NCI-H2107 treated with DMSO at 0.1 percent for 48 hours (cell line): ENCODE results near the gene STRA8.

Experiments used
- DNase-seq: peaks from one replicate; lab custom pipeline; 2025; ENCODE audit not compliant: unreplicated experiment; lab: John Stamatoyannopoulos, UW

Gene STRA8

DNA sequence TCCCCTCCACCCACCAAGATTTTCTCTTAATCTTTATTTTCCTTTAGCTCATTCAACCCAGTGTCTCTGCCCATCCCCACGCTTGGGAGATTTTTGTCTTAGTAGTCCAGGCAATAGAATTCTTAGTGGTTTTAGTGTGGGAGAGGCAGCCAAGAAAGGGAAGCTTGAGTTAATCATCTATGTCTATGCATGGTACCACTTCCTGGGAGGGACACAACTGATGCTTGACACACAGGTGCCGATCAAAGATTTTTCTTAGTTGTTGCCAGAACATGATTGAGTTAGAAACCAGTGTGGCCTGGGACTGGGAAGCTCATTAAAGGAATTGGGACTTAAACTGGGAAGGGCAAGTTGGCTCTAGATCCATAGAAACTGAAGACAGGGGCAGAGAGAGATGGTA is 3.1 kb downstream of the STRA8 start:
- no peak for DNase-seq

DNA sequence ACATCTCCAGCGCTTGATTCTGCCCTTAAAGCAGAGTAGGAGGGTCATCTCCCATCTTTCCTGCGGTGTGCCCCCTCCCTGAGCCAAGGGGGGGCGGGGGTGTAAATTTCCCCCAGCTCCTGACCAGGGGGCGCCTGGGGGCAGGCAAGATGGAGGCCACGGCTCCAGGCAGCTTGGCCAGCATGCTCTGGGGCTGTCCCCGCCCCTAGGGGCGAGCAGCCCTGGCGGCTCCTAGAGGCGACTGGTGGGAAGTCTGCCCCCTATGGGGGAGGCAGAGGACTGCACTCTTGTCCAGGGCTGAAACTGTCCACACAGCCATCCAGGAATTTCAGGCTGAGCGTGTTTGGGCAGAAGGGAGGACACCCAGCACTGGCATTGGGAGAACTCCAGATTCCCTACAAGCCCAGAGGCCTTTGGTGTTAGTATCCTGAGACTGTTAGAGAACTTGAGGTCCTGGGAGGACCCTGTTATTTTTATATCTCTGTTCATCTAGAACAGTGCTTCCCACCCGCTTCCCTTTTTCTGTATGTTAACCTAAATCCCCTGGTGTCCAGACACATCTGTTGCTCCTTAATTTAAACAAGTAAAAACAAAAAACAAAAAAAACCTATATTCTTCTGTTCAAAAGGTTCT is 4.6 kb downstream of the STRA8 start:
- no peak for DNase-seq

DNA sequence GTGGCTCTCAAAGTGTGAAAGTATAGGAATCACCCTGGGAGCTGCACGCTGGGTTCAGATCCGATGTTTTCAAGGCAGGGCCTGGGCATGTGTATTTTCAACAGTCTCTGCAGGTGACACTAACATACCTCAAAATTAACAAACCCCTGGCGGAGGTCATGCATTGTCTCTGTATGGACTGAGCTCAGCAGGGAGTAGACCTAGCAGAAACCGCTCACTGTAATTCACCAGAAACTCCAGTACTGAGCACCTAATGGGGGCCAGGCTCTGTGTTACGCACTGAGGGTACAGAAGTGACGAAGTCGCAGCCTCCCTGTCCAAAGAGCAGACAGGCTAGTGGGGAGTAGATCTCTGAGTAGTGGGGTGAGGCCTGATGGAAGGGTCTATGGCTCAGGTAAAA is 5.6 kb downstream of the STRA8 start:
- DNase-seq = no peak

DNA sequence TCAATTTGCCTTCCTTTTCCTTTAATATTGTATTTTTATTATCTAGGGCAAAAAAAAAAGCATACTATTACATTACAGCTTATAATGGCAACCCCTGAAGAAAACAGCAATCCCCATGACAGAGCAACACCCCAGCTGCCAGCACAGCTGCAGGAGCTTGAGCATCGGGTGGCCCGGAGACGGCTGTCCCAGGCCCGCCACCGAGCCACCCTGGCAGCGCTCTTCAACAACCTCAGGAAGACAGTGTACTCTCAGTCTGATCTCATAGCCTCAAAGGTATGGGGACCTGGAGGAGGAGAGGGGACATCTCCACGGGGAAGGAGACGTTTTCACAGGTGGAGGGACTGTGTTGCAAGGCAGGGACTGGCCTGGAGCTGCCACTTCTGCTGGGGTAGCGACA is 6.8 kb downstream of the STRA8 start:
- DNase-seq = no peak

DNA sequence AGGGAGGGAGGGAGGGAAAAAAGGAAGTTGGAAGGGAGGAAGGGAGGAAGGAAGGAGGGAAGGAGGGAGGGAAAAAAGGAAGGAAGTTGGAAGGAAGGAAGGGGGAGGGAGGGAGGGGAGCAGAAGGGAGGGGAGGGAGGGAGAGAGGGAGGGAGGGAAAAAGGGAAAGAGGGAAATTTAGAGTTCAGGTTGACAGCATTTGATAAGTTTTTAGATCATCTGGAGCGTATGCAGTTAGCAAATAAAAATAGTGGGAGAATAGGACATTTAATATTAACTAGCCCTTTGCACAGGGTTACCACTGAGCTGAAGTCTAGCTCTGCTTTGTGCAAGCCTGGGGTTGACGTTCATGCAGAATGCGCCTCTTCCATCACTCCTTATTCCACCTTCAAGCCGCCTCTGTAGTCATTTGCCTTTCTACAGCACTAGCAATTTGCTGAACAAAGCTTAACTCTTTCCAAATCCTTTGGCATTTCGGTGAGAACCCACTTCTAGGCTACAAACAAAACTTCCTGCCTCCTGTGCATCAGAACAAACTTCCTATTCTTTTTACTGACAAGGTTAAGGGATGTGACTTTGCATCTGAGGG is 8.6 kb downstream of the STRA8 start:
- DNase-seq = no peak

DNA sequence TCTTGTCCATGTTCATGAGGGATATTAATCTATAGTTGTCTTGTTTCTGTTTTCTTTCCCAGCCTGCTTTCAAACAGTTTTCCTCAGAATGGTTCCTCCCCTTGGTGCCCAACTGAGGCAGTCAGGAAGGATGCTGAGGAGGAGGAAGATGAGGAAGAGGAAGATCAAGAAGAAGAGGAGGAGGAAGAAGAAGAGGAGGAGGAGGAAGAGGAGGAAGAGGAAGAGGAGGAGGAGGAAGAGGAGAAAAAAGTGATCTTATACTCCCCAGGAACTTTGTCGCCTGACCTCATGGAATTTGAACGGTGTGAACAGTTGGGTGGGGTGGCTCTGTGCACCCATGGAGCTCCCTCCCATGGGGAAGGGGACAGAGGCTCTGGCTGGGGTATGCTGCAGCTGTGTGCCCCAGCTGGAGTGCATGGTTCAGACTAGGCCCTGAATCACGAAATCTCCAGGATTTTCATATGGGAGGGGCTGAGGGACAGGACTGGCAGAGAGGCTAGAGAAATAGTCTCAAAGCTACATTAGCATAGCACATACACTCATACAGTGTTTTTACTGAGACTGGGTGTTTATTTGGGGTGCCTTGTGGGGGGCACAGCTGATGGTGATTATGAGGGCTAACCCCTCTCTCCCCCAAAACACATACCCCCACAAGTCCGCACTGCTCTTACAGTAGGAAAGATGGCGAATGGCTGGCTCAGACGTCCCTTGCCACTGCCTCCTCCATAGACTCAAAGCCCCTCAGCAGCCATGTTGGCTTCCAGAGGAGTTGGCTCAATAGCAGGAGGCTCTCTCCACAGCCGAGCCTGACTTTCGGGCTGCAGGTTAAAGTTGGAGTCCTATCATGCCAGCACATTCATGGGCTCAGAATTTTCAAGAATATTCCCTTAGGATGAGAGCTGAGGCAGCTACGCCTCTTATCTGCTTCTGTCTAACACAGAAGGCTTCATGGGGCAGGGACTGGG is 11.9 kb downstream of the STRA8 start:
- no peak for DNase-seq

DNA sequence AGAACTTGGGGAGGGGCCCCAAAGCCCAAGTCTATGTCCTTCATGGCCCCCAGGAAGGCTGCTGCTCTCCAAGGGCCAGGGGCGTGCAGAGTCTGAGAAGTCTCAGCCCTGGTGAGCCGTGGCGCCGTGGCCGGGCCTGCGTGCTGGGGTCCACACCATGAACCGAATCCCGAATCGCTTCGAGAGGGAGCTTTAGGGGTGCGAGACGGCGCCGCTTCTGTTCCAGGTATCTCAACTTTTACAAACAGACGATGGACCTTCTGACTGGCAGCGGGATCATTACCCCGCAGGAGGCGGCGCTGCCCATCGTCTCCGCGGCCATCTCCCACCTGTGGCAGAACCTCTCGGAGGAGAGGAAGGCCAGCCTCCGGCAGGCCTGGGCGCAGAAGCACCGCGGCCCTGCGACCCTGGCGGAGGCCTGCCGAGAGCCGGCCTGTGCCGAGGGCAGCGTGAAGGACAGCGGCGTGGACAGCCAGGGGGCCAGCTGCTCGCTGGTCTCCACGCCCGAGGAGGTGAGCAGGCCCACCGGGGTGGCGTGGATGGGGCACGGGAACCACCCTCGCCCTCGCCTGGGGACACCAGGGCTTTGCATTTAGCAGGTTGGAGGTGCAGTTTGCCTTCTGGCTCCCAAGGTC is 12.7 kb downstream of the STRA8 start:
- DNase-seq = no peak

DNA sequence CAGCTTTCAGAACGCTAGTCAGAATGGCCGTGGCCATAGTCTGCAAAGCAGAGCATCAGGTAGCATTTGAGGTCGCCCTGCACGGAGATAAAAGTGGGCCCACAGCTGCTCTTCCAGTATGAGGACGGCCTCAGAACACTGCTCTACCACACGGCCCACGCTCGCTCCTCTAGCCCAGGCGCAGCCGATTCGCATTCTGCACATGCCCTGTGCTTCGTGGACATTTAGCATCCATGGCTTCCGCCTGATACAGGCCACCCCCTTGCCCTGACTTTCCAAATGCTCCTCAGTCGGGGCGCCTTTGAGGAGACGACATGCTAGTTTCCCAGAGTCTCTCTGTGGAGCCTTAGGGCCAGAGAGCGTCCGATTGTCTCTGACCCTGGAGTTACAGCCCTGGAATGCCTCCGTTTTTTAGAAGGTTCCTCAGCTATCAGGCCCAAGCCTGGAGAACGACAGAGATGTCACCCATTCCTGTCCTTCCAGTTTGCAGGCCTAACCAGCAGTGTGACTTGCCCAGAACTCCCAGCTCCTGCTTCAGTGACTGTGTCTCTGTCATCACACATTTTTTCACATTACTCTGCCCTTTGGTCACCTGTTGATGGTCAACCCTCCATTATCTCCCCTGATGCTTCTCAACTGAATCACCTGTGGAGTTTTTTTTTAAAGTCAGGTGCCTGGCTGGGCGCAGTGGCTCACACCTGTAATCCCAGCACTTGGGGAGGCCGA is 14.3 kb downstream of the STRA8 start:
- DNase-seq = no peak

DNA sequence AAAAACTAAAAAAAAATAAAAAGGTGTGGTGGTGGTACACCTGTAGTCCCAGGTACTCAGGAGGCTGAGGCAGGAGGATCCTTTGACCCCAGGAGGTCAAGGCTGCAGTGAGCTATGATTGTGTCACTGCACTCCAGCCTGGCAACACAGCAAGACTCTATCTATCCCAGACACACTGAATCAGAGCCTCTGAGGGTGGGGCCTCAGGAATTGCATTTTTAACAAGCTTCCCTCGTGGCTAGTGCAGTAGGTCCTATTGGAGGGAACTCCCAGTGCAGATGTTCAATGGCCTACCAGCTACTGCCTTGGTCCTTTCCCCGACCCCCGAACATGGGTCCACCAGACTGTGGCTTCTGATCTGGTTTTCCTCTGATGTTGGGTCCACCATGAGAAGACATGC is 14.9 kb downstream of the STRA8 start:
- DNase-seq = no peak

DNA sequence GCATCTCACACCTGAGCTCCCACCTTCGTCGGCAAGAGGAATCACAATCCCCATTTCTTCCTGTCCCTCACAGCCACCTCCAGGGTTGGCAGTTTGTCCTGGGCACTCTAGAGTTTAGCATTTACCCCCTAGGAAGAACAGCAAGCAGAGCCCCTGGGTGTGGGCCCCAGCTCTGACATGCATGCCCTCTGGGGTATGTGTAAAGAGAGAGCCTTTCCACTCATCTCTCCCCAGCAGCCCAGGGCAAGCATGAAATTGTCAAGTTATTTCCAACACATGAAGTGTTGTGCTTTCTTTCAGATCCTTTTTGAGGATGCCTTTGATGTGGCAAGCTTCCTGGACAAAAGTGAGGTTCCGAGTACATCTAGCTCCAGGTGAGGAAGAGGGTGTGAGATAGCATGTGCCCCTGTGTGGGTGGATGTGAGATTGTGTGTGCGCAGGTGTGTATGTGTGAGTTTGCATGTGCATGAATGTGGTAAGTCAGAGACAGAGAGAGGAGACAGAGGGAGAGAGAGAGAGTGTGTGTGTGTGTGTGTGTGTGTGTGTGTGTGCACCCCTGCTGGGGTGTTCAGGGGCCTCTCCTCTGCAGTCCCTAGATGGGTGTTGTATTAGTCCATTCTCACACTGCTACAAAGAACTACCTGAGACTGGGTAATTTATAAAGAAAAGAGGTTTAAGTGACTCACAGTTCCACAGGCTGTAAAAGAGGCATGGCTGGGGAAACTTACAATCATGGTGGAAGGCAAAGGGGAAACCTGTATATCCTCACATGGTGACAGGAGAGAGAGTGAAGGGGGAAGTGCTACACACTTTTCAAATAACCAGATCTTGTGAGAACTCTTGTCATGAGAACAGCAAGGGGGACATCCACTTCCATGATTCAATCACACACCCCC is 18.1 kb downstream of the STRA8 start:
- DNase-seq = no peak

DNA sequence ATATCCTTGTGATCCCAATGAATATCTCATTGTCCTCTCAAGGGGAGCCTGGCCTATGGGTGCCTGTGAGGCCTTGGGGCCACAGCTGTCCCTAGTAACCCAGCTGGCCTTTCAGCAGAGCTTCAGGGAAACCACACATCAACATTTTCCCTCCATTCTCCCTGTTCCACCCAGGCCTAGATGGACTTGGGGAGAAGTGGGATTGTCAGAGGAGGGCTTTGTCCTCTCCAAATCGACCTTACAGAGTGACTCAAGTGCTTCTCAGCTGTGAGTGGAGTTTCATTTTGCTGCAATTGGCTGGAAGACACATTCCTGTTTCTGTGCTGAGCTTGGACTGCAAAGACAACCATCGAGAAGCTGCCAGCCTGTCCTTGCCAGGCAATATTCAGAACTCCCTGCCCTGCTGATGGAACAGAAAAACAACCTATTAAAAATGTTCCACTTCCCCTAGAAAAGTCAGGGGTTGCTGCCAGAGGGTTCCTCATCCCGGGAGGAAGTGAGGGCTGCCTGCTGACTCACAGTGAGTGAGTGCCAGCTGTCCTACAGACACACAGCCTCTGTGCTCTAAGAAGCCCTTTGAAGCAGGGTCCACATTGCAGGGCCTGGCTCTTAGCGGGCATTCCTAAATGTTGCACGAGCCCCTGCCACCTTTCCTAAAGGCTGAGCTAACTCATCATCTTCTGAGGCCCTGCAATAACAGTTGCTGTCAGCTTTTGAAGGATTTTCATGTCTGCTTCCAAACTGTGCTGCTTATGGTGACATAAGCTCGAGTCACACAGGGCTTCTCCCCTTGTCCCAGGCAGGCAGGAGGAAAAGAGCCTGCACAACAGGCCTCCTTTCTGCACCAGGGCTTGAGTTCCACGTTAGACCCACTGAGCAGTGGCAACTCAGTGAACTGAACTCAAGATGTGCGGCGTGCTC is 20.5 kb downstream of the STRA8 start:
- peak; percentile 32 for DNase-seq

DNA sequence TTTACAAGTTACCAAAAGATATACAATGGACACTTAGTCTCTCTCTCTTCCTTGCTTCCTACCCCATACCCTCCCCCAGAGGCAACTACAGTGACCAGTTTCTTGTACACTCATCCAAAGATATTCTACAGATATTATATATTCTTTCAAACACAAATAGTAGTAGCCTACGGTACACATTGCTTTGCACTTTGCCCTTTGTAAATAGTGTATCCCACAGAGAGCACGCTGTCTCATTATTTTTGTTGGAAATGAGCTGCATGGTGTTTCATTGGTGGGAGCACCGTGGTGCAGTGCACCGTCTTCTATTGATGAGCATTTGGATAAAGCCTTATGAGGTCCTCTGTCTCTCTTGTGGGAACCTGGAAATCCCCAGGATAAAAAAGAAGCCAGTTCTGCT is 24.2 kb downstream of the STRA8 start:
- no peak for DNase-seq

DNA sequence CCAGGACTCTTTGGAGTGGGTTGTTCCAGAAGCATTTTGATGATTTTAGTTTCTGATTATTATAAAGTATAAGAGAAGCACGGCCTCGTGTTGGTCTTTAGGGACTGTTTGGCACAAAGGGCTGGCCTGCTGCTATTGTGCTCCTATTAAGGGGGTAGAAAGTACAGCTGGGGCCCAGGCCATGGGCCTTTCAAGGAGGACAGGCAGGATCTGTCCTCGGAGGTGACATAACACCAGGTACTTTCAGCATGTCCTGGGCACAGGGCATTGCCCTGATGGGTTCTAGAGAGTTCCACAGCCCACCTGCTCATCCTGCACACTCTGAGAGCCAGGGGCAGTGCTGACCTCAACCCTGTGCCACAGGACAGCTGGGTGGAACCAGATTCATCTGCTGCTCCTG is 24.9 kb downstream of the STRA8 start:
- no peak for DNase-seq

DNA sequence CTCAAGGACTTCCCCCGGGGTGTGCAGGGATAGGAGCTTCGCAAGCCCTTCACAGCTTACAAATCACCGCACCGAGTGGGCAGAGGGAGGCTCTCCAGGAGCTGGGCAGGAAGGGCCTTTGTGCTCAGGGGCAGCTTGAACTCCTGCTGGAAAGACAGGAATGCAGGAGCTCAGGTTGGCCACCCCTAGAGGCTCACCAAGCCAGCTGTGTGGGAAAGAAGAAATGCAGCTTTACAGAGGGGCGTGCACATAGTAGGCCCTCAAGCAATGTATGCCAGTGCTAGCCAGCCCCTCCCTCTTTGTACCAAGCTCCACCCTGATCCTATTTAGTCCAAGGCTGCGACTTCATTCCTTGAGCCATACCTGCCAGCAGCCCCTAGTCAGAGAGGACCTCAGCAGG is 26.1 kb downstream of the STRA8 start:
- no peak for DNase-seq

DNA sequence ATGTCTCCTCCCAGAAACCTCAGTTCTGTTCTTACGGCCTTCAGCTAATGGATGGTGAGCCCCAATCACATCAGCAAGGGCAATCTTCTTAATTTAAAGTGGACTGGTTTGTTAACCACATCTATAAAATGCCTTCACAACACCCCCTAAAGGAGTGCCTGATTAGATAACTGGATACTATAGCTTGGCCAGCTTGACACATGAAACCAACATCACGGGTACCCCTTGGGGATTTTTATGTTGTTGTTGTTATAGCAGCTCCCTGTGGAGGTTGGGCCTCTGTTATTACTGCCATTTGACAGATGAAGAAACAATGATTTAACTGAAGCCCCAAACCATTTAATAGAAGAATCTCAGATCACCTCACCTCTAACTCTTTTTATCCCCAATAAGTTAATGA is 26.8 kb downstream of the STRA8 start:
- DNase-seq = no peak

DNA sequence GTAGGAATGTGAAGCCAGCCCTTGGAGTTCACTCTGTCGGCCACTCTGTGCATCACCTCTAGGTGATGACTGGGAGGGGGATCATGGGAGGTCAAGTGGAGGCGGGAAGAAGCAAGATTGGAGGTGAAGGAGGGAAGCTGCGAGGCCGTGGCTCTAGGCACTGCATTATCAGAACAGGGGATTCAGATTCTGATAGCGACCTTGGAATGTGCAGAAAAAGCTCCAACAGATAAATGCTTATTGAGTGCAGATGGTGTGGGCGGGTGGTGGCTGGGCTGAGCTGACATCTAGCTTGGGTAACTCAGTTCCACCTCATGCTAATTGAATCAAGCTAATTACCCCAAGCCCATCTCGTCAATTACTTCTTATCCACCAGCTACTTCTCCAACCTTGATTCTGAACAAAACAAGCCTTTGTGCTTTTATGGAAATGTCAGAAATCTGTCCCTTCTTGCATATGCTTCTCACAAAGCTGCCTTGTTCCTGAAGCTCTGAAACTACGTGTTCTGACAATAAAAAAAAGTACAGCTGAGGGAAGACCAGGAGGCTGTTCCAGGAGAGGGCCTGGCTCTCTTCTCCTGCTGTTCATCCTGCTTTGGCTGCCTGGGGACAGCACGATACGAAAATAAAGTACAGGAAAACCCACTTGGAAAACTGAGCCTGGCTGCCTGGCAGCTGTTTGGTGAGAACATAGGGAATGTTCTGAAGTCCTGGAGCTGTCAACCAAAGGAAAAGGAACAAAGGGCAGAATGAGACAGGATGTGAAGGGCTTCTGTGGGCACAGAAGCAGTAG is 27.5 kb downstream of the STRA8 start:
- no peak for DNase-seq

DNA sequence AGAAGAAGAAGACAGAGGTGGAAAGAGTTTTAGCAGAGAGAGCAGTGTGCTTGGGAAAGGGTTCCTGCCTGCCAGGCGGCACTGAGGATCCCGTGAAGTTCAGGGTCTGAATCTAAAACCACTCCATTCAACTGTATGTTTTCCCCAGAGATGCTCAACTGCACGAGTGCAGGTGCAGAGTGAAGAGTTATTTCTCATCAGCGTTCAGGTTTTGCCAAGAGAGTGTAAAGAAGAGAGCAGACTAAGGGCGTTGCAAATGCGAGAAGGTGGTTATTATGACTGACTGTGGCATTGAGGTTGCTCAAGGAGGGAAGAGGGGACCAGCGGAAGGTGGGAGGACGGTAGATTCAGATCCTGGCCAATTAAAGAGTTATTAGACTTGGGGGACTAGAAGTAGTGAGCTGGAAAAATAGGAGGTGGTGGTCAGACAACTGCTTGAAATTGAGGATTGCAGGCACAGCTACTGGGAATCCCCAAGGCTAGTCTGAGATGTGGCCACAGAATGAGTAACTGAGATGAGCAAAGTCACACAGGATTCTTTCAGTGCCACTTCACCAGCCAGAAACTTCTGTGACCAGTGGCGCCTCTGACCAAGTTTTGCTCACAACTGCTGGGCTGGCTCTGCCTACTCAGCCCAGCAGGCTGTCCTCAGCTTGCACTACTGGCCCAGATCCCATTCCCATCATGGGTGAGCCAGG is 29.1 kb downstream of the STRA8 start:
- DNase-seq = peak; percentile 22
